B cell (primary cell): ENCODE results near the gene RPP25L. TPM values are rescaled to one million over a fixed set of nuclear protein-coding genes. Genes with fewer than 3 reads are reported as not detected.

Experiments
- ATAC-seq: fragments of 200-7000 bp; cut with Tn5 transposase; one replicate; pipeline ENCODE4 v1.10.0; 2021; ENCODE audit warnings: low read depth, mild to moderate bottlenecking, moderate number of reproducible peaks, moderate library complexity
- CTCF ChIA-PET: fragments of 350-600 bp; sonication (Branson Sonifier 250); formaldehyde crosslinking; loops from one replicate; lab custom pipeline; 2021; ENCODE audit warnings: antibody characterized with exemption, inconsistent platforms; lab: Charles Lee
- POLR2A ChIA-PET: fragments of 350-600 bp; sonication (Branson Sonifier 250); formaldehyde crosslinking; loops from one replicate; lab custom pipeline; 2021; ENCODE audit warnings: antibody characterized with exemption; lab: Charles Lee
- DNase-seq: peaks from one replicate; pipeline ENCODE4 v3.0.0; 2013
- H2AFZ ChIP-seq: 2 replicates; pipeline ENCODE4 v1.6.1; 2012; ENCODE audit warnings: mild to moderate bottlenecking, low read depth, low read length; ENCODE audit not compliant: insufficient read depth, poor library complexity, severe bottlenecking
- H3K27ac ChIP-seq, 2 donors: 1 replicate in 1 of 2; 2 replicates in 1 of 2; pipeline ENCODE4 v1.5.1; 2012 to 2013; ENCODE audit warnings: low read length in 2 of 2, mild to moderate bottlenecking in 2 of 2, moderate library complexity in 1 of 2
- H3K27me3 ChIP-seq, 4 experiments: fragments of 200-600 bp in 1 of 4; sonication (generic) in 1 of 4; replicated peaks in 1 of 4; 1 replicate in 2 of 4; 2 replicates in 2 of 4; pipeline versions ENCODE4 v1.6.1 to v1.7.0; 2013 to 2016; ENCODE audit warnings: low read length in 3 of 4, mild to moderate bottlenecking in 2 of 4, mixed read lengths in 1 of 4, moderate library complexity in 1 of 4; ENCODE audit not compliant: insufficient read depth in 4 of 4, control insufficient read depth in 3 of 4; ENCODE audit errors: control extremely low read depth in 1 of 4
- H3K36me3 ChIP-seq, 2 experiments: replicated peaks in 1 of 2; 1 replicate in 1 of 2; 2 replicates in 1 of 2; pipeline versions ENCODE4 v1.6.1 to v1.7.1; 2013; ENCODE audit warnings: low read length in 1 of 2; ENCODE audit not compliant: insufficient read depth in 2 of 2, control insufficient read depth in 1 of 2; ENCODE audit errors: control extremely low read depth in 1 of 2, extremely low read depth in 1 of 2
- H3K4me1 ChIP-seq, 2 donors: fragments of 200-600 bp in 1 of 2; sonication (generic) in 1 of 2; 1 replicate in 1 of 2; 2 replicates in 1 of 2; pipeline versions ENCODE4 v1.5.1 to v1.6.1; 2013 to 2017; ENCODE audit warnings: low read length in 2 of 2; ENCODE audit not compliant: control insufficient read depth in 2 of 2, insufficient read depth in 2 of 2
- H3K4me2 ChIP-seq: replicated peaks from 2 replicates; pipeline ENCODE3; 2012; ENCODE audit warnings: mild to moderate bottlenecking, low read depth, low read length; ENCODE audit not compliant: poor library complexity, severe bottlenecking
- H3K4me3 ChIP-seq, 5 experiments: fragments of 200-600 bp in 1 of 5; sonication (generic) in 1 of 5; 1 replicate in 3 of 5; 2 replicates in 2 of 5; pipeline versions ENCODE4 v1.5.1 to v1.7.0; 2011 to 2016; ENCODE audit warnings: low read length in 4 of 5, mild to moderate bottlenecking in 4 of 5, low read depth in 2 of 5, control low read depth in 1 of 5, moderate library complexity in 1 of 5; ENCODE audit not compliant: insufficient read depth in 1 of 5; ENCODE audit errors: control extremely low read depth in 1 of 5, extremely low read depth in 1 of 5
- H3K79me2 ChIP-seq: fragments of 200-600 bp; sonication (generic); one replicate; pipeline ENCODE4 v1.6.0; 2016; ENCODE audit warnings: low read length; ENCODE audit not compliant: control insufficient read depth, insufficient read depth
- H3K9ac ChIP-seq: fragments of 200-600 bp; sonication (generic); 2 replicates; pipeline ENCODE4 v1.6.1; 2017; ENCODE audit warnings: mild to moderate bottlenecking, low read length, moderate library complexity
- H3K9me3 ChIP-seq, 3 donors: one replicate each; pipeline versions ENCODE4 v1.6.1 to v1.7.1; 2013; ENCODE audit warnings: low read length in 2 of 3; ENCODE audit not compliant: control insufficient read depth in 2 of 3, insufficient read depth in 1 of 3; ENCODE audit errors: control extremely low read depth in 1 of 3
- H4K20me1 ChIP-seq: 2 replicates; pipeline ENCODE4 v1.6.0; 2012; ENCODE audit warnings: mild to moderate bottlenecking, low read length; ENCODE audit not compliant: insufficient read depth, control insufficient read depth, poor library complexity, severe bottlenecking
- H3K27ac Mint-ChIP-seq: one replicate; pipeline ENCODE4 v1.8.0; 2021; ENCODE audit warnings: mixed read lengths
- H3K27me3 Mint-ChIP-seq: one replicate; pipeline ENCODE4 v1.8.0; 2021; ENCODE audit warnings: mixed read lengths
- H3K4me1 Mint-ChIP-seq: one replicate; pipeline ENCODE4 v1.8.0; 2021; ENCODE audit warnings: mixed read lengths
- H3K4me3 Mint-ChIP-seq: one replicate; pipeline ENCODE4 v1.8.0; 2021; ENCODE audit warnings: mixed read lengths
- H3K9me3 Mint-ChIP-seq: one replicate; pipeline ENCODE4 v1.8.0; 2022; ENCODE audit warnings: mixed read lengths; ENCODE audit not compliant: insufficient read depth
- CTCF ChIP-seq: fragments of 200-600 bp; IDR thresholded peaks from one replicate; pipeline ENCODE4 v1.8.0; 2022; ENCODE audit warnings: antibody characterized with exemption, mild to moderate bottlenecking
- EZH2 ChIP-seq: IDR thresholded peaks from 2 replicates; pipeline ENCODE4 v1.6.1; 2012; ENCODE audit warnings: borderline replicate concordance, low read depth, mild to moderate bottlenecking, moderate library complexity, low read length; ENCODE audit not compliant: insufficient read depth, poor library complexity, severe bottlenecking
- WGBS: methylation state at CpG from one replicate; pipeline ENCODE4 v1.1.5; 2013; ENCODE audit warnings: missing lambda C conversion rate; ENCODE audit not compliant: insufficient coverage; 5-methylcytosine and 5-hydroxymethylcytosine counted together
- intact Hi-C: fragments of 100-400 bp; cut with micrococcal nuclease; formaldehyde crosslinking; loops from one replicate; pipeline ENCODE4 v1.10.0; 2022
- polyA plus RNA-seq: library from polyadenylated mRNA; depleted of rRNA; stranded (reverse); fragments of >200 nt; gene quantifications from 2 replicates; pipeline ENCODE4 v1.2.3, GENCODE V29; 2012
- total RNA-seq, 2 donors: library from RNA; stranded (reverse); fragments of 120-200 nt in 1 of 2; gene quantifications; 1 replicate in 1 of 2; 2 replicates in 1 of 2; pipeline versions ENCODE4 v1.2.3 to v1.2.4, GENCODE V29; 2013 to 2022

Gene RPP25L
- total and polyA plus RNA-seq, 2 donors (not counting 1 experiment from before 2014, with no cell fraction given): 20.2 to 27.0 TPM

GRCh38 chr9:34606905-34607304 is 5.0 kb downstream of the RPP25L start:
- H2AFZ ChIP-seq: no peak overlapping the region
- Mint-ChIP-seq H3K27ac (no peak overlapping the region), H3K4me1 (peaks cover 15% of the 10 kb centered on the region), H3K27me3 (peaks cover 4% of the 10 kb centered on the region), H3K4me3 (no peak overlapping the region), H3K9me3 (no peaks in the 10 kb centered on the region)
- H3K4me1 ChIP-seq: peaks cover 7 to 12% of the 10 kb centered on the region in 2 donors
- ChIA-PET POLR2A (no interaction called here), CTCF (interaction anchor here (0.7 to 5.5 kb wide), 4 partner anchors 15 to 49 kb away, joined by 3 to 75 read pairs (median 15); partner anchors contain the start of genes GALT and SIGMAR1)
- H3K4me3 ChIP-seq: no peak overlapping the region
- 100% methylated on average over 2 of the region's 3 CpGs for WGBS
- H3K9me3 ChIP-seq: peaks cover 0 to 7% (median 0%) of the 10 kb centered on the region in 3 donors
- no peak for ATAC-seq
- H3K27me3 ChIP-seq: no peaks in the 10 kb centered on the region
- TF ChIP-seq CTCF: no peak
- no peak for TF ChIP-seq EZH2
- no peak overlapping the region for H3K9ac ChIP-seq
- intact Hi-C loops: no loop called here
- H4K20me1 ChIP-seq: no peaks in the 10 kb centered on the region
- peaks cover 9% of the 10 kb centered on the region for H3K79me2 ChIP-seq
- DNase-seq: no peak
- no peak overlapping the region for H3K27ac ChIP-seq
- no peak overlapping the region for H3K4me2 ChIP-seq
- H3K36me3 ChIP-seq: no peaks in the 10 kb centered on the region

DNA sequence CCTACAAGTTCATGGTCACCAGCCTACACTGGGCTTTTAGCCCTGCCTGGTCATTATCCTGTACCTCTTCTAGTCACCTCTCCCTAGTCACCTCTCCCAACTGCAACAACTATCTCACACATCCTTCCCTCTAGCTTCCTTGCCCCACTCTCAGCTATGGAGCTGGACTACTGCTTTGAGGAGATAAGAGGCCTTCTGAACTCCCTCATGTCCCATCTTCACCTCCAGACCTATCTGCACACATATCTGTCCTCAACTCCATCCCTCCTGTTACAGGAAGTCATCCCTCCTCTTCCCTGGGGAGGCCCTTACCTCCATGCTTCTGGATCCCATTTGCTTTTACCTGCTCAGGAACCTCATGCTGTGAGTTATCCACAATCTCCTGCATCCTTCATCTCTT is 5.7 kb downstream of the RPP25L start:
- H3K27me3 Mint-ChIP-seq: peaks cover 4% of the 10 kb centered on the region
- Histone ChIP-seq H3K4me1 (peaks cover 3 to 7% of the 10 kb centered on the region in 2 donors), H3K4me2 (no peak overlapping the region), H3K79me2 (peaks cover 3% of the 10 kb centered on the region), H3K9me3 (peaks cover 0 to 7% (median 0%) of the 10 kb centered on the region in 3 donors), H2AFZ (no peak overlapping the region), H3K9ac (no peak overlapping the region), H3K36me3 (no peaks in the 10 kb centered on the region), H3K27ac (no peak overlapping the region), H3K4me3 (no peak overlapping the region), H4K20me1 (no peaks in the 10 kb centered on the region), H3K27me3 (no peaks in the 10 kb centered on the region)
- peaks cover 8% of the 10 kb centered on the region for H3K4me1 Mint-ChIP-seq
- intact Hi-C loops: no loop called here
- H3K9me3 Mint-ChIP-seq: no peaks in the 10 kb centered on the region
- no peak for TF ChIP-seq EZH2
- no peak overlapping the region for H3K4me3 Mint-ChIP-seq
- ATAC-seq (no peak), DNase-seq (no peak)
- H3K27ac Mint-ChIP-seq: no peak overlapping the region
- ChIA-PET CTCF (interaction anchor here (0.6 to 5.5 kb wide), 10 partner anchors 9 to 486 kb away, joined by 3 to 75 read pairs (median 8); partner anchors contain the start of genes GALT and SIGMAR1), POLR2A (no interaction called here)
